Ammon's horn (tissue), 1 donor: ENCODE data around the gene ATP2B2.
A peak's percentile ranks its signal among the peaks of the same experiment; 100 is the strongest.
"Not testable (repeated sequence)": the region's sequence is repeated elsewhere in the genome, so short reads cannot be mapped to it uniquely, and the experiment has no call there.

Source experiments
- DNase-seq: peaks from one replicate; pipeline ENCODE4 v3.0.0-alpha.2; 2016; ENCODE audit warnings: low spot score

The ATP2B2 gene

DNA sequence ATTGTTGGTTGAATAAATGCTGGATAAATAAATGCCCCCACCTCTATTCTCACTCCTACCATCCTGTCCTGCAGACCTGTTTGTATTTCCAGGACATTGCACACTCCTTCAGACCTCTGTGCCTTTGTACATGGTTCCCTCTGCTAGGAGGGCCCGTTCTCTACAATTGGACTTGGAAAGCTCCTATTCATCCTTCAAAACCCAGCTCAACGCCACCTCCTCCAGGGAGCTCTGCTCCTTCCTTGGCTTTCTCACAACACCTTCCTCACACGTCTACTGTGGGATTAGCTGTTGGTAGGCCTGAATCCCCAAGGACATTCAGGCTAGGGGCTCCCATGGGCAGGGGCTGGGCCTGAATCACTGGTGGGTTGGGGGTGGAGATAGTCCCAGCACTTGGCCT is 105.8 kb downstream of the ATP2B2 start:
- DNase-seq = no peak

DNA sequence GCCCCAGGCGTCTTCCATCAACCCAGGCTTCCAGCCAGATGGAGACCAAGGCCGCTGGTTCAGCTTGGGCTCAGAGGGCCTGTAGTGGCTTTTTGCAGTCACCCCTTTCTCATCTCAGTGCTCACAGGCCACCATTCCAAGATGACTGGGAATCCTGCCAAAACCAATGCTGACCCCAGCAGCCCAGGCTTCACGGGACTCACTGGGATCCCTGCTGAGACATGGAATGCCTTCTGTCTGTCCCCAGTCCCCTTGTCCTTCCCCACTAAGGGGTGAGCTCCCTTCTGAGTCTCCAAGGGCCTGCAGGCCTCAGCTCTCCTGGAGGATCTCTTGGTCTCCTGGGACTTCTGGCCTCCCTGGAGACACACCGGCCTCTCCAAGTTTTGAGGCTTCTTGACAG is 107.0 kb downstream of the ATP2B2 start:
- DNase-seq = no peak

DNA sequence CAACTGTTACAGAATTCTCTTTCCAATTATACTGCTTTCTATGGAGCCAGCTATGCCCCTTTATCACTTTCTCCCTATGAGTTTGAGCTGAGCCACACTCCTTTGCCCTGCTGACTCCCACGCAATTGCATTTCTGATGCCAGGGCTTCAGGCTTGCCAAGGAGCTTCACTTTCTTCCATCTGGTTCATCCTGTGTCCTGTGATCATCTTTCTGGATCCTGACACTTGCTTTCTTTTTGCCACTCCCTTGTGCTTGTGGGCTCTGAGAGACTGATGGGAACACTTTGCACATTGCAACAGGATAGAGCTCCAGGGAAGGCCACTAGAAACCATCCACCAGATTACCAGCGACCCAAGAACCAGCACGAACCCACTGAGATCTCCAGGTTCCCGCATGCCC is 107.5 kb downstream of the ATP2B2 start:
- no peak for DNase-seq

DNA sequence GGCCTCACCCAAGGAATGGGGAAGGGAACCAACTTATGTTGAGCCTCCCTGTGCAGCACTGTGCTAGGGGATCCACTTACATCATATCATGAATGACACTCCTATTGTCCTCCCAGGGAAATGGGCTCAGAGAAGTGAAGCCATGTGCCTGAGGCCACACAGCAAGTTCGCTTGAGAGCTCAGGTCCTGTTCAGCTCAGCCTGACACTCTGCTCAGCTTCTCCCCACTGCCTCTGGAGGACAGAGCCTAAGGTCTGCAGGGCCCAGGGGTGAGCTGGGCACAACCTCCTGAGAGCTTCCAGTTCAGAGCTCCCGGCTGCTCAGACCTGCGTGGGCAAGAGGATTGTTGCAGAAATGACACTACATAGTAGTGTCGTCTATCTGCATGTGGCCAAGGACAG is 108.5 kb downstream of the ATP2B2 start:
- DNase-seq = no peak

DNA sequence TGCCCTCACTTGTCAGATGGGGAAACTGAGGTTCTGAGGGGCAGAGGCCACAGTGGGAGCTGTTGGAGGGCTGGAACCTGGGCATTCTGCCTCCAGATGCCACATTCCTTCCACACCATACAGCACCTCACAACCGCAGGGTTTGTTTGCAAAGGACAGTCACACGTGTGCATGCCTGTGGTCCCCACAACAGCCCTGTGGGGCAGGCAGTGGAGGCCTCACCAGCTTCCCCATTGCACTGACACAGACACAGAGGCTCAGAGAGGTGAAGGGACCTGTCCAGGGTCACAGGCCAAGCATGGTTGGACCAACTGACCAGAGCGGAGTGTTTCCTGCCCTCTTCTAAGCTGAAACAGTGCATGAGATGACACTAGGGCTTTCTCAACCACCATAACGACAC is 109.3 kb downstream of the ATP2B2 start:
- no peak for DNase-seq

DNA sequence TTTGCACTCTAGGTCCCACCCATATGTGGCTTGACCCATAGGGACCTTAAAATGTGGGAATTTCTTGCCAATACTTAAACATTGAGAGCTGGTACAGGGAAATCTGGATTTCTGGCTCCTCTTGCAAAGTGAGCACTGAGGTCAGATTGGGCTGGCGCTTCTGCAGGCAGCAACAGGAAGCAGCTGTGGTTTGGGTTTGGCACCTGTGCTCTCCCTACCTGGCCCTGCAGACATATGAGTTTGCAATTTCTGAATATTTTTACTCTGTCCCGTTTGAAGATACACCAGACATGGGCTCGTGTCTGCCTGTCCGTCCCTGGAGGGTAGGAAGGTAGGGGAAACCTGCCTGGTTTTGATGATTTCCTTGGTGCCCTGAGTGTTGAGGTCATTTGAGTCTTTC is 109.7 kb downstream of the ATP2B2 start:
- no peak for DNase-seq

DNA sequence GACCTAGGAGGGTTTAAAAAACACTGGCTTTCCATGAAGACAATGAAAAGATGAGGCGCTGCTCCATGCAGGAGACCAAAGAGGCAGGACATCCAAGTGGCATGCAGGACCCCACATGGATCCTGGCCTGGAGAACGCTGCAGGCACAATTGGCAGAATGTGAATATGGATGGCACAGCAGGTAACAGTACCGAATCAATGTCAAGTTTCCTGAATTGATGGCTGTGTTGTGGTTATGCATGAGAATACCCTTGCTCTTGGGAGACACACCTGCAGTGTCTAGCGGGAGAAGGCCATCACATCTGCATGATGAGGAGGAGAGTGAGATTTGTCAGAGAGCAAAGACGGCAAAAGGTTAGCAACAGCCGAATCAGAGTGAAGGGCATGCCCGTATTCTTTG is 110.2 kb downstream of the ATP2B2 start:
- no peak for DNase-seq

DNA sequence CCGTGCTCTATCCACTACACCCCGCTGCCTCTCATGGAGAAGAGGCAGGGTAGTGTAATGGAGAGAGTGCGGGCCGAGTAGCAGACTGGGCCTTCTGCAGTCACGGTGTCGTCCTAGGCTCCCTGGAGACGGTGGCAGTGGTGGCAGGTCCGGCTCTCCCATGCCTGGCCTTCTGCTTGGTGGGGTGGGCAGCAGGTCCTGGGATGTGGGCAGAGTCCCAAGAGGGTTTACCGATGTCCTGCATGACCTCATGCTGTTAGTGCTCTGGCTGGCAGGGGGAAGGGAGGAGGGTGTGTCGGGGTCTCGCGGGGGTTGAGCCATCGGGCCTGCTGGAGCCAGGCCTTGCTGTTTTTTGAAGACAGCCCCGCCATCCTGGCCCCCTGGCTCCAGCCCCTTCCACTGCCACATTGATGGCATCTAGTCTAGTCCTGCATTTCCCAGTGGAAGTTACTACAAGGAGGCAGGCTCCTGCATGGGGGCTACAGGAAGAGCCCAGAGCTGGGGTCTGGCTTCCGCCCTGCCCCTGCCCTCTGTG is 110.8 kb downstream of the ATP2B2 start:
- DNase-seq = no peak

DNA sequence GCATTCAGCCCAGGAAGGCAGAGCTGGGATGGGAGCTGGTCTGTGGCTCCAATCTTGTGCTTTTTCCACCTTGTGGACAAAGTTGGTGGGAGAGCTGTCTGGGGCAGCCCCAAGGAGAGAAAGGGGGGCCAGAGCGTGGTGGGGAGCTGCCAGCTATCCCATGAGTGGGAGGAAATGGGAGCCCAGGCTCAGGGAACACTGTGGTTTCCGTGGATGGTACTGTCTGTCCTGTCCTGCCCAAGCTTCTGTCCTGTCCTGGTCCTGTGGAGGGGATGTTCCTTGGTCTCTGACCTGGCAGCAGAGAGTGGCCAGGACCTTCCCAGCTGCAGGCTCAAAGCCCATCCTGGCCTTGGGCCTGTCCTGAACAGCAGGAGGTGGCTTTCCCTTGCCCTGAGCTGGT is 111.9 kb downstream of the ATP2B2 start:
- DNase-seq = no peak

DNA sequence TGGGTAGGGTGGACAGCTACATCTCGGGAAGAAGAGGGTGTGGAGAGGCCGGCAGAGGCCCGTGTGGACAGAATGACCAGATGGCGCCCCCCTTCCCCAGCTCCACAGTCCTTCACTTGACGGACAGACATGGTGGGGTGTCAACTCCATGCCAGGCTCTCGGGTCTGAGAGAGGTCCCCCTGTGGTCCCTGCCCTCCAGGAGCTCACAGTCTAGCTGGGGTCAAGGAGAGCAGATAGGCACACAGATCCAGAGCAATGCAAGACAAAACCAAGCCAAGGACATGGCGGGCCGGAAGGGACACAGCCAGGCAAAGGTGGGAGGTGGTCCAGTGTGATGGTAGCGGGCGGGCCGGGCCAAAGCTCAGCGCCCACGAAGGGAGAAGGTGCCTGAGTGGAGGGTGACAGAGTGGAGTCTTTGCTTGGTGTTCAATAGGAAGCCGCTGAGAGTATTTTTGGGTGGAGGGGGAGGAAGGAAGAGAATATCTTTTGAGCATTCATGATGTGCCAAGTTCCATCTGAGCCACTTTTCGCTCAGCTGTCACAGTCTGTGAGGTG is 112.4 kb downstream of the ATP2B2 start:
- no peak for DNase-seq

DNA sequence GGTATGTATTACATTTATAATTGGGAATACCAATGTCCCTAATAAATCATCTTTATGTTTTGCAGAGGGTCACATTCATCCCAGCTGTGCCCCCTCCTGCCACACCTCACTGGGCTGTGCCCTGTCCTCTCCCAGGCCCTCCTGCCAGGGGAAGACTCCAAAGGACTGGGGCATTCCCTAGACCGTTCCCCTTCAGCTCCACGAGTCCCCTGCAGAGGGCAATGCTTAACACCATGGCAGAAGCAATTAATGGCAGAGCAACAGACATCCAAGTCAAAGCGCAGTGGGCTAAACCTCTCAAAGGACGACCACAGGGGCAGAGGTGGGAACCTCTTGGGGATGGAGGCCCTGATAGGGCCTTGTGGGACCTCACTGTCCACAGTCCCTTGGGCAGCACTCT is 113.1 kb downstream of the ATP2B2 start:
- no peak for DNase-seq

DNA sequence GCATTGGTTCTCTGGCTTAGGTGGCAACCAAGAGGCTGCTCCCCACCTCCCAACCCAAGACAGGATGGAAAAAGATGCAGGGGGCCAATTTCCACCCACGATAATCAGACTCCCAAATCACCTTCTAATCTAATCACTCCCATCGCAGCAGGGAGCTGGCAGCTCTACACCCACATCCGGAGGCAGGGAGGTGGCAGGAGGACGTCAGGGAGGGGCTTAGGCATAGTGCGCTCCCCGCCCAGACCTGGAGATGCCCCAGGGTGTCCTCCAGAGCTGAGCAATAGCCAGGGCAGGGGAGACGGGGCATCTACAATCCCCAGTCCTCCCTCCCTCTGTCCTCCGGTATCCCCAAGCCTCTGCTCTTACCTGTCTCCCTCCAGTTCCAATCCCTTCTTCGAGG is 114.0 kb downstream of the ATP2B2 start:
- DNase-seq = no peak

DNA sequence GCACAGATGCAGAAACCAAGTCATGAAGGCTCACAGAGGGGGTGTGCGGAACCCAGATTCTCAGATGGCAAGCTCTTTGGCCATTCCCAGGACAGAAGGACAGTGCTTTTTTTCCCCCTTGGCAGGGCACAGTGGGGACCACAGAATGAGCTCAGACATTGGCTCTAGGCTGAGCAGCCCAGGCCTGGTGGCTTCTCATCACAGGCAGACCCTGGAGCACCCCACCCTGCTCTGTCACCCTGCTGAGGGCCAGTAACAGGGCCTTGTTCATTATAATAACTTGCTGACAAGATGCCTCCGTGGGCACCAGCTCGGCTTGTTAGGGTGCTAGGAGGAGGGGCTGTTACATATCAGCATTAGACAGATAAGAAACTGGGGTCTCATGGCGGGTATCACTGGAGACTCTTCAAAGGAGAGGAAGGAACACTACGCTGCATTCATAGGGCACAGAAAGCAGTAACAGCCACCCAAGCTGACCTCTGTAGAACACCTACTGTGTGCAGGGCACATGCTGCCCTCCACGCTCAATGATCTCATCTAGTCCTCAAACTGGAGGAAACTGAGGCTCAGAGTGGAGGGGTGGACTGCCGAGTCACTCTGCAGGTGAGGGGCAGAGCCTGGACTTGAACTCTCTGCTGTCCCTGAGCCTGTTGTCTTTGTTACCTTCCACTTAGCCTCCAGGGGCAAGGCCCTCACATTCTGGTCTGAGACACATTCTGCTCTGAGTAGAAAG is 114.6 kb downstream of the ATP2B2 start:
- DNase-seq = no peak

DNA sequence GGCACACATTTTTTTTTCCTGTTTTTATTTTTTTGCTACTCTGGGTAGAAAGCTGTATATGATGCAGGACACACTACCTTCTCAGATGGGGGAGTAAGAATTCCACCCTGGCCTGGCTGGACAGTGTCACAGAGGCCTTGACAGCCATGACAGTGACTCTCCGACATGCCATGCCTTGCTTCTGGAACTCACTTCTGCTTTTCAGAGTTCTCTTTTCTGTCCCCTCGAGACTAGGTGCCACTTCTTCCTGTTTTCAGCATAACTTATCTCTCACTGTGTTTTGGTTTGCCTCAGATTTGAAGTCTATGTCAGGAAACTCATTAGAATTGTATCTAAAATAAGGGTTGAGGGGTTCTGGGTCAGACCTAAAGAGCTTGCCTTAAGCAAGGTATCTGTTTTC is 115.4 kb downstream of the ATP2B2 start:
- peak; percentile 33 for DNase-seq

DNA sequence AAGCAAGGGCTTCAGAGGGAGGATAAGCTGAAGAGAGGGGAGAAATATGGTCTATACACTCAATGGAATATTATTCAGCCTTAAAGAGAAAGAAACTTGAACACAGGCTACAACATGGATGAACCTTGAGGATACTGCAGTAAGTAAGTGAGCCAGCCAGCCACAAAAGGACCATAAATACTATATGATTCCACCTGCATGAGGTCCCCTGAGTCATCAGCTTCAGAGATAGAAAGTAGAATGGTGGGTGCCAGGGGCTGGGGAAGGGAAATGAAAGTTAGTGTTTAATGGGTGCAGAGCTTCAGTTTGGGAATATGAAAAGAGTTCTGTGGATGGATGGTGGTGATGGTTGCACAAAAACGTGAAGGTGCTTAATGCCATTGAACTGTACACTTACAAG is 116.0 kb downstream of the ATP2B2 start:
- DNase-seq = no peak

DNA sequence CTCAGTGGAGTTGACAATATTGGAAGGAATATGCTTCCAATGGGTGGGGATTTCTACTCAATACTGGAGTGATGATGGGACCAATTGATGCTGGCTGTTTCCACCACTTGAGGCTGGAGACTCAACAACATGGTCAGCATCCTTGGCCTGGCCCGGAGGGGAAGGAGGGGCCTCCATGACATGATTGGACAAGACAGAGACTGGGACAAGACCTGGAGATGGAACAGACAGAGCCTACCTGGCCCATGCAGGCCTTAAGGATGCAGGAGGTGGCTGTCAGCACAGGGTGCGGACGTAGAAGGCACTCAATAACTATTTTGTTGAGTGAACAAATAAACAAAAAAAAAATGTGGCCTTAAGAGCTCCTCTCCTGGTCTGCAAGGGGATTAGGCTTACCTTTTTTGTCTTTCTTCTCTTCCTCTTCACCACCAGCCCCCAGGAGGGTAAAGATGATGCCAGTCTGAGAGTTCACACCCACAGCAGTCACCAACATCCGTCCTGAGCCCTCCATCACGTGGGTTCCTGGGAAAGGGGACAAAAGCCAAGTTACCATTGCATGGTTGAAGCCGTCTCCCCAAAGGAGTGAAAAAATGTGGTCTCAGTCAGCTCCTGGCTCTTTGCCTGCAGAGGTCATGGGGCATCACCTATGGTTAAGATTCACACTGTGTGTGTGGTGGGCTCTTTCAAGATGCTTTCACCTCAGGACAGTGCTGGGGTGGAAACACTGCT is 117.3 kb downstream of the ATP2B2 start:
- DNase-seq = no peak

DNA sequence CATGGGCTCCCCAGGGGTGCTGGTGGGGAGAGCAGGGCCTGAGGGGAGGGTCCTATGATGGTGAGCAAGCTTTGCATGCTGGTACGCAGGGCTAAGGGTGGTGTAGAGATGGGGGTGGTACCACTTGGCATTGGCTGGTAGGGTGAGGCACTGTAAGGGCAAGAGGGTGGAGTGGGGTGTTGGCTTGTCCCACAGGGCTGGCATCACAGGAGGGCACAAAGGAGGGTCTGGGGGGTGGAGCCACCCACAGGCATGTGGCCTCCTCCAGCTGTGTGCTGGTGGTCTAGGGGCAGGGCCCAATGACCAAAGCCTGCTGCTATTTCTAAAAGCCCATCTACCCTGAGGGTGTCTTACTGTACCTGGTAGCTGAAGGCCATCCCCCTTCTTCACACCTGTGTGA is 119.3 kb downstream of the ATP2B2 start:
- no peak for DNase-seq

DNA sequence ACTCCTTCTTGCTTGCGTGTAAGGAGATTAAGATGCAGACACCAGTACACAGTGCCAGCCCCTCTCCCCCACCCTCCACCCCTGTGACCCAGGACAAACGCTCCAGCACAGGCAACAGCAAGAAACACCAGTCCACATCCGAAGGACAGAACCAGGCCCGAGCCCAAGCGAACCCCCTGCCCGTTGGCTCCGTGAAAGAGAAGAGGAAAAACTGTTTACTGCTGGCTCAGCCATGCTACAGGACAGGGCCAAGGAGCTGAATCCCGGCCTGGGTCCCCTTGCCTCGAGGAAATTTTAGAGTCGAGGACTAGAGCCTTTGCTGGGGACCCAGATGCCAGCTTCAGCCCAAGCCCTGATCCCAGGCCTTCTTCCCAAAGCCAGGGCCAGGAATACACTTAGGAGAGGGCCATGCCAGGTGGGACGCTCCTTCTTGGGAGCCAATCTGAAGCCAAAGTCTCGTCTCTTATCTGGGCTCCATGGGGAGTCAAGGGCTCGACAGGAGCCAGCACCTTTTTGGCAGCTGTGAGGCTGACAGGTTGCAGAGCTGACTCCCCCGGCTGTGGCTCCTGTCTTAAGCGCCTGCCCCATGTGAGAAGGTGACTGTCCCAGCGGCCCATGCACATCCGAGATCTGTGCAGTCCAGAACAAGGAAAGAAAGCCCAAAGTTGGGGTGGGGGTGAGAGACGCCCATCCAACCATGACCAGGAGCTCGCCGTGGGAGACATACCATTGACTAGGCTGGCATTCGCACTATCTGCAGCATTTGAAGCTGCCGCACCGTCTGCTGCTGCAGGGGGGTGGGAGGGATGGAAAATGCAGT is 120.6 kb downstream of the ATP2B2 start:
- no peak for DNase-seq

DNA sequence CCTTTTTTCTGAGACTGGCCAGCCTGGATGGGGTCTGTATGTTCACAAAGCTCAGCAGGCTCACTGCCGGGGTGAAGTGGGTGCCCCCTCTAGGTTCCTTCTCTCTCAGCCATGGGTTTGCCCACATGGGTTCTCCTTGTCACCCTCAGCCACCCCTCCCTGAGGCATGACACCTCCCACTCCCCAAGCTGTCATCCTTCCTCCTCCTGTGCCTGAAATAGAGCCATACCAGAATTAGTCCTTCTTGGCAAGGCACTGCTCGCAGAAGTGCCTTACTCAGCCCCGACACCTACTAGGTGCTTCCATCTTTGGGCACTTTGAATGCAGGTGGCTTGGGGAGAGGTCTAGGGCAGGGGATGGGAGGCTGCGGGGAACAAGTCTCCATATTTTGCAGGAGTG is 121.5 kb downstream of the ATP2B2 start:
- DNase-seq = no peak

DNA sequence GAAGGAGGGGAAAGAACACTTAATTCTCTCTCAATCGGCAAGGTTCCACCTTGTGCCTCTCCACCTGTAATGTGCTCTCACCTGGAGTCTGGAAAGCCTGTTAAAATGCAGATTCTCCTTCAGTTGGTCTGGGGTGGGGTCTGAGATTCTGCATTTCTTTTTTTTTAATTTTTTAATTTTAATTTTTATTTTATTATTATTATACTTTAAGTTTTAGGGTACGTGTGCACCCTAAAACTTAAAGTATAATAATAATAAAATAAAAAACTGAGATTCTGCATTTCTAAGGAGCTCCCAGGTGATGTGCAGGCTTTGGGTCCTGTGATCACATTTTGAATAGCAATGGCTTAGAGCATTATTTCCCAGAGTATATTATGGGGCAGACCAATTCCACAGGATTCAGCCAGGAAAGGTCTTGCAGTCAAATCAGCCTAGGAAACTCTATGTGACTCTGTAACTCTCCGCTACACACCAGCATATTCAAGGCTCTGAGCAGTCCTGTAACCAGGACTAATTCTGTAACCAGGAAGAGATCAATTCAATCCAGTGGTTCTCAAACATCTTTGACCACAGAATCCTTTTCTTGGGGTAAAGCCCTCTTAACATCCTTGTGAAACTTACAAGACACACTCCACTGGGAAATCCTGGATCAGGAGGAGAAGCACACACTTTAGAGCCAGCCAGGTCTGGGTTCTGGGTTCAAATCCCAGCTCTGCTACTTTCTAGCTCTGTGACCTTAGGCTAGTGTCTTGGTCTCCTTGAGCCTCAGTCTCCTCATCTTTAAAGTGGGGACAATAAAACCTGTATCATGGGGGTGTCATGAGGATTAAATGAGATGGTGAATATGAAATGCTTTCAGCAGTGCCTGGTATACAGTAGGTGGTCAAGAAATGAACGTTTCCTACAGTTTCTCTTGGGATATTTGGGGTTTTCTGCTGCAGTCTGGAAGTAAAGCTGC is 122.2 kb downstream of the ATP2B2 start:
- no peak for DNase-seq

DNA sequence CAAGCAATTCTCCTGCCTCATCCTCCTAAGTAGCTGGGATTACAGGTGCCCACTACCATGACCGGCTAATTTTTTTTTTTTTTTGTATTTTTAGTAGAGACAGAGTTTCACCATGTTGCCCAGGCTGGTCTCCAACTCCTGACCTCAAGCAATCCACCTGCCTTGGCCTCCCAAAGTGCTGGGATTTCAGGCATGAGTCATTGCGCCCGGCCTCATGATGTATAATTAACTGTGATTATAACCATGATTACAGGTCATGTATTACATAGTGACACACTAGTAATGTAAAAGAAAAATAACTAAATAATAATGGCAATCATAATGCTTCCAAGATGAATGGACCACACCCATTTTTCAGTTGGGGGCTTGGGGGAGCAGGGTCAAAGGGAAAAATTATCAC is 122.9 kb downstream of the ATP2B2 start:
- DNase-seq = not testable (repeated sequence)
